Fibroblast of skin of right biceps (primary cell): ENCODE data around the gene PCBP3.

Source experiments
- DNase-seq: peaks from one replicate; pipeline ENCODE4 v3.0.0-alpha.2; 2013

The PCBP3 gene

DNA sequence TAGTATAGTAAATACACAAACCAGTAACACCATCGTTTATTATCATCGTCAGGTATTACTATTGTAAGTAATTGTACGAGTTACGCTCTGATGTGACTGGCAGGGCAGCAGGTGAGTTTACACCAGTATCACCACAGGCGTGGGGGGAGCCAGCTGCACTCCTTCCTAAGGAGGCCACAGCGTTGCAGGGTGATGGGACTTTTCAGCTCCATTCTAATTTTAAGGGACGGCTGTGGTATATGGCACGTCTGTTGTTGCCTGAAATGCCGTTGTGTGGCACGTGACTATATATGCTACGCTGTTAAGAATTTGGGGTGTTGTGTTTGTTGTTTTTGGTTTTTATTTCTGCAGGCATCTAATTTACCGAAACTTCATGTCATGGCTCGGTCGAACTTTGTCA, 173.3 kb downstream of the PCBP3 start:
- no peak for DNase-seq

DNA sequence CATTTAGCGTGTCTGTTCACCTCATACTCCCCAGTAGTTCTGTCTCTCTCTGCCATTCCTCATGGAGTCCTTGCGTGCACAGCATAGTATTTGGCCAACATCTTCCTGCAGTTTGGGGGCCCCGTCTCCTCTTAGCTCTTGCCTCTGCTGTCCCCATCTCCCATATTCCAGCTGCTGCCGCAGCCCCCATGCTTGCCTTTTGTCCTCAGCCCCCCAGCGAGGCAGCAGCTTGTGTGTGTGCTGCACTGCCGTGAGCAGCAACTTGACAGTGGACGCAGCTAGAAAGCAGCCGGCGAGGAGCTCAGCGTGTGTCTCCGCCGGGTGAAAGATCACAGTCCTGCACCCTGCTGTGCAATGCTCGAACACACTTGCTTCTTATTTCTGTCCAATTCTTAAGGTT, 173.8 kb downstream of the PCBP3 start:
- DNase-seq: no peak

DNA sequence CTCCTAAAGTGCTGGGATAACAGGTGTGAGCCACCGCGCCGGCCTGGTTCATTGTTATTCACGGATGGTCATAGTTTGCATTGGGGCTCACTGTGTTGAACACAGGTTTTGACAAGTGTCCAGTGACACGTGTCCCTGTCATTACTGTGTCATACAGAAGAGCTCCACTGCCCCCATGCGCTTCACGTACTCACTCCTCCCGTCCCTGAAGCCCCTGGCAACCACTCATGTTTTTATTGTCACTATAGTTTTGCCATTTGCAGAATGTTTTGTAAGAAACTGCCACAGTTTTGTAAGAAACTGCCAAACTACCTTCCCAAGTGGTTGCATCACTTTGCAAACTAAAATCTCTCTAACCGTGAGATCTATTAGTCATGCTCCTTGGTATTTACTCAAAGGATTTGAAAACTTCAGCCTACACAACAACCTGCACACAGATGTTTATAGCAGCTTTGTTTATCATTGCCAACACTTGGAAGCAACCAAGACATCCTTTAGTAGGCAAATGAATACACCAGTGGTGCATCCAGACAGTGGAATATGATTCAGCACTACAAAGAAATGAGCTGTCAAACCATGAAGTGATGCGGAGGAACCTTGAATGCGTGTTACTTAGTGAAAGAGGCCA, 174.9 kb downstream of the PCBP3 start:
- no peak for DNase-seq

DNA sequence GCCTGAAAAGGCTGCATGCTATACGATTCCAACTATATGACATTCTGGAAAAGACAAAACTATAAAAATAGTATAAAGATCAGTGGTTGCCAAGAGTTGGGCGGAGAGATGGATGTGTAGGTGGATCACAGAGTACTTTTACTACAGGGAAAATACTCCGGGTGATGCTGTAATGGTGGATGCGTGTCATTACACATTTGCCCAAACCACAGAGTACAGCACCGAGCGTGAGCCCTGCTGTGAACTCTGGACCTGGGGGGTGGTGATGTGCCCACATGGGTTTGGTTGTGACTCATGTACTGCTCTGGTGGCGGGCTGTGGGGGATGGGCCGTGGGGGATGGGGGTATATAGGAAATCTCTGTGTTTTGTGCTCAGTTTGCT, 175.4 kb downstream of the PCBP3 start:
- peak; percentile 91 for DNase-seq

DNA sequence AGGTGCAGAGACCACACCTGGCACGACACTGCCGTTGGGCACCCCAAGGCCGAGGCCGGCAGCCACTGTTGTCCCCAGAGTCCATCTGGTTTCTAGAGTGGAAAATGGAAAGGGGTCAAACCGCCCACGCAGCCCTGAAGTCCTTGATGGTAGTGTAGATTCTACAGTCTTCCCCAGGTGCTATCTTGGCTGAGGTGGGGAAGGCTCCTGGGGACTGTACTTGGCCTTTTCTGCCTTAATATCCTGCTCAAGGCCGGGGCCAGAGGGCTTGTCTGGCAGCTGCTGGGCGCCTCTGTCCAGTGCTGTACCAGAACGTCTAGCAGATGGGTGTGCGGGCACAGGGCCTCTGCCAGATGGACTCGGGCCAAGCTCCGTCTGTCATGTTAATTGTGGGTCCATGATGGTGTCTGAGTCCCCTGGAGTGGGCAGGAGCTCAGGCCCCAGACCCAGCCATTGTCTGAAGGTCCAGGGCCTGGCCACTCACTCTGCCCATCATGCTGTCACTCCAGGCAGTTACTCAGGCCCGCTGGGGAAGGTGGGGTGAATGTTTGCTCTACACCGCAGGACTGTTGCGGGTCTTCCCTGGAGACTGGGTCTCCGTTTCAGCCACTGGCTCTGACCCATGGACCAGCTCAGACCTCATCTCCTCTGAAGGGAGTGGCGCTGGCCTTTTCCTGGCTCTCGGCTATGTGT, 176.1 kb downstream of the PCBP3 start:
- no peak for DNase-seq

DNA sequence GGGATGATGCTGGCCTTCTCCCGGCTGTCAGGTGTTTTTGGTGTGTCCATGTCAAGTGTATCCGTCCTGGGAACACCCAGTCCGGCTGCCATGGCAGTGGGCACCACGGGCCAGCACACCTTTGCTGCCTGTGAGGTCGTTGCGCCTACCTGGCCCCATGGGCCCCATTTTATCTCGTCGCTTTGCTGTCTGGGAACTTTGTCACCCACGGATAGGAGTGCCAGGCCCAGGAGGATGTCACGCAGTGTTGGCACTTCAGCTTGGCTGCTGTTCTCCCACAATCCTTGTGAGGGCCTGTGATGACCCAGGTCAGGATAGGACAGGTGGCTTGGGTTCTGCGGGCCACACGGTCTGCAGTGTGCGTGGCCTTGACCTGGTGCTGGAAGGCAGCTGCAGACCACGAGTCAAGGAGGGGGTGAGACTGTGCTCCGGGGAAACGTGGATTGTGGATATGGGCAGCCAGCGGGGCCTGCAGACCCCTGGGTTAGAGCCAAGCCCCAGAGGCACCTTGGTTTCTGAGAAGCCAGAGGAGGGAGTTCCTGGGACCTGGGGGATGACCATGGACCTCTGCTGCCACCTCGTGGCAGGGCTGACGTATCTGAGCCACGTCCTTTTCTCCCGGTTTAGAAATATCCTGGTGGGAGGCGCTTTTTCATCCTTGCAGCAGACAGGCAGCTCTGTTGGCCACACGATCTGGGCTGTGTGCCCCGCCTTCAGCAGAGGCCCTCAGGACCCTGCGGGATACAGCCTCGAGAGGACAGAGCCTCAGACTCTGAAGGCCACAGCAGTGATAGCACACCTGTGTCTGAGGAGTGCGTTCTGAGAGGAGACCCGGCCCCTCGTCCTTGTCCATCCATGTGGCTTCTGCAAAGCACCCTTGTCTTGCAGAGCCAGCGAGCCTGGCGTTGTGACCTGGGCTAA, 176.9 kb downstream of the PCBP3 start:
- DNase-seq: peak; percentile 88

DNA sequence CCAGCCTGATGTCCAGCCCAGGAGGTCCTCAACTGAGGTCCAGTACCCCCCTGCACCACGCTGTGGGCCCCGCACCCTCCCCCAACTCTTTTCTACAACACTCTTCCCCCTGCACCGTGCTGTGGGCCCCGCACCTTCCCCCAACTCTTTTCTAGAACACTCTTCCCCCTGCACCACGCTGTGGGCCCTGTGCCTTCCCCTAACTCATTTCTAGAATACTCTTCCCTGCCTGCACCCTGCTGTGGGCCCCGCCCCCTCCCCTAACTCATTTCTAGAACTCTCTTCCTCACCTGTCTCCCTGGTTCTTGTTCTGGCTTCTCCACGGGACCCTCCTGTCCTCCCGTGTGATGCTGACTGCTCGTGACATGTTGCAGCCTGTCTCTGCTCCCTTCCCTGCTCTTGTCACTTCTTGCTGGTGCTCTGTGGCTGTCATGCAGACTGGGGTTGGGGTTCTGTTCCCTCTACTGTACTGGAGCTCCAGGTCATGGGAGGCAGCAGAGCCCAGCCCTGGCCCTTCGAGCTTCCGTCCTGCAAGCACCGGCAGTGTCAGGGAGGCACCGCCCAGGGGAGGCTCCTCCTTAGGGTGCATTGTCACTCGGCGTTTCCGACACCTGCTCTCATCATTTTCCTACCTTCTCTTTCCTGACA, 177.9 kb downstream of the PCBP3 start:
- no peak for DNase-seq

DNA sequence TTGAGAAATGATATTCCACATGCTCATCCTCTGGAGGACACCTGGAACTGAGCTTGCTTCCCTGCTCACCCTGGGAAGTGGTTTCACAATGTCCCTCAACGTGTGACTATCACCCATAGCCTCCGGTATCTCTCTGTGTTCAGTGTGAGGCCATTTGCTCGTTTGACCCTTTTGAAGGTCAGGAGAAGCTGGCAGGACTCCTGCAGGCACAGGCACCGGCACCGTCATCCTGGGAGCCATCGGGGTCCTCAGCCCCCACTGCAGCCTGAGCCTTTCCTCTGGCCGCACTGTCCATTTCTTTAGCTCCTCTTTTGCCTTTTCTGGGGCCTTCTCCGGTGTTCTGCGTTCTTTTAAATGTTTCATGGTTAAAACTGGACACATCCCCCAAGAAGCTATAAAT, 178.5 kb downstream of the PCBP3 start:
- DNase-seq: no peak

DNA sequence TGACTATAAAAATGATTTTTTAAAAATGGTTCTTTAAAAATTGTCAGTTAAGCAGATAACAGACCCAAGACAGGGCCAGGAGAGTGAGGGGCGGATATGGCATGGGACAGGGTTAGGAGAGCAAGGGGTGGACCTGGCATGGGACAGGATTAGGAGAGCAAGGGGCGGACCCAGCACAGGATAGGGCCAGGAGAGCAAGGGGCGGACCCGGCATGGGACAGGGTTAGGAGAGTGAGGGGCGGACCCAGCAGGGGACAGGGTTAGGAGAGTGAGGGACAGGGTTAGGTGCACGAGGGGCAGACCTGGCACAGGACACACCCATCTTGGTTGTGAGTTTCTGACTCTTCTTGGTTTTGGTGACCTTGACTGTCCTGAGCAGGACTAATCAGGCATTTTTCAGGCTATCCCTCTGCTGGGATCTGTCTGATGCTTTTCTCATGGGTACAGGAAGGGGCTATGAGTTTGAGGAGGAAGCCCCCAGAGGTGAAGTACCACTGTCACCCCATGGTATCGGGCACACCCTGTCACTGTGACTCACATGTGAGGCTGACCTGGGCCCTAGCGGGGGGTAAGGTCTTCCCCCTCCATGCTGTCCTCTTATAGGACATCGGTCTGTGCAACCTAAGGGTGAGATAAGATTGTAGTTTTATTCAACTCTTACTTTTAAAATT, 179.0 kb downstream of the PCBP3 start:
- DNase-seq: no peak

DNA sequence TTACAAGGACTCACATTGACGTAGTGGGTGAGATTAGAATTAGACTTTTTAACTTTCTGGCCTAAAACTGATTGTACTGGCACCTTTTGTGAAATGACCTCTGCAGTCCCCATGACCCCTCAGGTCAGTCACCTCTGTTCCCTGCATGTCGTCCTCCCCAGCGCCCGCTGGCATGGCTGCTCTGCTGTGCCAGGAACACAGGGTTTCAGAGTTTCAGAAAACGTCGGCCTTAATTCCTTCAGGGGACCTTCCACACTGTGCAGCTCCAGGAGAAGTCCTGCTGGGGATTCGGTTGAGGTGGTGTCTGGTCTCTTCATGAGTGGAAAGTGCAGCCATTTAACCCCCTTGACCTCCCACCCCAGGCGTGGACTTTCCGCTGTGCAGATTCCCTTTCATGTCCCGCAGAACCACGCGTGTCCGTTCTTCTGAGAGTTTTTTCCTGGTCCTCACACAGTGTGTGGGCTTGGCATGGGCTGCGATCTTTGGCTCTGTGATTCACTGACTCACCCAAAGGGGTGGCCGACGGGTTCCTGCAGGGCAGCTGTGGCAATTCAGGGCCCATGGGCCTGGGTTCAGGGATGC, 179.7 kb downstream of the PCBP3 start:
- no peak for DNase-seq

DNA sequence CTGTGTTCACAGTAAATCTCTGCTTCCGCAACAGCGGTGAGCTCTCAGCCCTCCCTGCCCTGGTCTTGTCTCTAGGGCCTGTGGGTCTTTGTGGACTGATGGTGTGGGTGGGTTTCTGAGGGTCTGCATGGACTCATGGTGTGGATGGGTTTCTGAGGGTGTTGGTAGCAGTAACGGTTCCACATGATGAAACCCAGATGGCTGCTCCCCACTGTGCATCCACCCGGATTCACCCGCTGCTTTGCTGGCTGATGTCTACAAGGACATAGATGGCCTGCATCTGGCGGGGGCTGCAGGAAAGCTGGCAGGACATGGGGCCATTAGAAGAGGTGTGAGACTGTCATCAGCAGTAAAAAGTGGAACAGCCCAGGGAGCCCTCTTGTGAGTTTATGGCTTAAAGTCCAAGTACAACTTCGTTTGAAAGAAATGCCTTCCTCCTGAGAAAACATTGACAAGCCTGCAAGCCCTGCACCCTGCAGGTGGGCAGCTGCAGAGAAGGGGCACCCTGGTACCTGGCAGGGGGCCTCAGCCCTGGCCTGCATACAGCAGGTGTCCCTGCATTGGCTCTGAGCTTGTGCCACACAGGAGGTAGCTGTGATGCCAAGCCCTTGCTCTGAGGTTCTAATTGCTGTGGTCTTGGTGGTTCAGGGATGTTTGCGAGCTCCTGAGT, 181.2 kb downstream of the PCBP3 start:
- no peak for DNase-seq

DNA sequence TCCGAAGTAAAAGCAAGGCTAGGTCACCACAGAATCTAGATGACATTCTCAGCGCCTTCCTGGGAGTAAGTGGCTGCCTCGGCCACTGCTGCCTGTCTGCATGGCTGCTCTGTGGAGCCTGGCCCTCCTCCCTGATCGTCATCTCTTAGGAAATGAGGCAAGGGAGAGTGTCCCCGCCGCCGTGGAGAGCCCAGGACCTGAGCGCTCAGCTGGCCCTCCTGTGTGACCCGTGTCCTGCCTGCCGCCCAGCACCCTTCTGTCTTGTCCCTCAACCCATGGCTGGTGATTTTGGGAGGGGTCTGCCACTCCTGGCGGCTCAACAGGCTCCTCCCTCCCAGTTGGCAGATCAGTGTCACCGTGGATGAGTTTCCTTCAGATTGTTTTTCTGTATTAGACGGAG, 181.7 kb downstream of the PCBP3 start:
- DNase-seq: no peak

DNA sequence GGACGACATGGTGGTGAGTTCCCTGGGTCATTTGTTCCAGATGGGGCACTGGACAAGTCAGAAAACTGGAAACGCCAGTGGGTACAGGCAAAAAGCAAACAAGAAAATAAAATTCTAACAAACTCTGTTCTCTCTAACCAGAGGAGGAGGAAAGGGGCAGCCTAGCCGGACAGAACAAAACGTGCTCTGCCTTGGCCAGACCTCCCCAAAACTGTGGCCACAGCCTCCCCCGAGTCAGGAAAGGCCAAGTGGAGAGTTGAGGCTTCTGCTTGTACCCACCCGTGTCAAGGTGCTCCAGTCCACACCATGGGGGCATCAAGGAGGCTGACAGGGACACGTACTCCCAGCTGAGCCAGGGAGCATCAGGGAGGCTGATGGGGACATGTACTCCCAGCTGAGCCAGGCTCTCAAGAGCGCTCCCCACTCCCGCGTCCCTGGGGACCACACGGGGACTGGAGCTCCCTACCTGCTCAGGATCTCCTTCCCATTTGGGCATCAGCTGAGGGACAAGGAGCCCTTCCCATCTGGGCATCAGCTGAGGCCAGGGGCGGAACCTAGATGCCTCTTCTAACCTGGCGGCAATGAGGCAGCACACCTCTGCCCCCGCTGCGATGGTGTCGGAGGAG, 183.3 kb downstream of the PCBP3 start:
- no peak for DNase-seq

DNA sequence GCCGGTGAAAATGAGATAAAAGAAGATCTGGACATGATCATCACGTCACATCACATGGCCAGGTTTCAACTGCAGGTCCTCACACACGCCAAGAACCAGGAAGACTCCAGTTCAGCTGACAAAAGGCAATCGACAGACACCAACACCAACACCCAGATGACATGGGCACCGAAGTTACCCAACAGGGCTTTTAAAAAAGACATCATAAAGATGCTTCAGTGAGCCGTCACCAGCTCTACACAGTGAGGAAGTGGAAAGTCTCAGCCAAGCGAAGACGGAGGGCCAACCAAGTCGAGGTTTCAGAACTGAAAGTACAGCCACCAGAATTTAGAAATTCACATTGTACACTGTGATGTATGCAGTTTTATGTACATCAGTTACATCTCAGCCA, 183.8 kb downstream of the PCBP3 start:
- DNase-seq: no peak

DNA sequence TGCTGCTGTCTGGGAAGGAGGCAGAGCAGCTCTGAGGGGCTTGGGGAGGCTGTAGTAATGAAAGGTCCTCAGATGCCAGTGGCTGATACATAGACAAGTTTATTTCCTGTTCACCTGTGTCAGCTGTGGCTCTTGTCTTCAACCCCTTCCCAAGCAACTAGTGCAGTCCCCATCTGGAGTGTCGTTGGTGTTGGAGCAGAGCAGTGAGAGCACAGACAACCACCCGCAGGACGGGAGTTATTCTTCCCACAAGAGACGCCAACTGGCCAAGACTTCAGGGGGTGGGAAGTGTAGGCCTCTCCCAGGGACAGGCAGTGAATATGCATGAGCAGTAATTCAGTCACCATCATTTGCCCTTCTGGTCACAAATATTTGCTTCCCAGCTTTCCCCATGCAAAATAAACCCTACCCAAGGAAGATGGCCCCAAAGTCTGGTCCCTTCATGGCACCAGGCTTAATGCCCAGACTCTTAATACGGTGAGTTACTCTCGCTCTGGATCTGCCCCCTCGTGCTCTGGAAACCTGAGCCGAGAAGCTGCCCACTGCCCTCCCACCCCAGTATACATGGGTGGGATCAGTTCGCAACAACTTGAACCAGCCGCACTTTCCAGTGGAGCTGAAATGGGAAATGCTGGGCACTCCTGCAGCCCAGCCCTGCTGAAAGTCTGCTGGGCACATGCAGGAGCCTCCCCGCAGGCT, 184.5 kb downstream of the PCBP3 start:
- DNase-seq: no peak

DNA sequence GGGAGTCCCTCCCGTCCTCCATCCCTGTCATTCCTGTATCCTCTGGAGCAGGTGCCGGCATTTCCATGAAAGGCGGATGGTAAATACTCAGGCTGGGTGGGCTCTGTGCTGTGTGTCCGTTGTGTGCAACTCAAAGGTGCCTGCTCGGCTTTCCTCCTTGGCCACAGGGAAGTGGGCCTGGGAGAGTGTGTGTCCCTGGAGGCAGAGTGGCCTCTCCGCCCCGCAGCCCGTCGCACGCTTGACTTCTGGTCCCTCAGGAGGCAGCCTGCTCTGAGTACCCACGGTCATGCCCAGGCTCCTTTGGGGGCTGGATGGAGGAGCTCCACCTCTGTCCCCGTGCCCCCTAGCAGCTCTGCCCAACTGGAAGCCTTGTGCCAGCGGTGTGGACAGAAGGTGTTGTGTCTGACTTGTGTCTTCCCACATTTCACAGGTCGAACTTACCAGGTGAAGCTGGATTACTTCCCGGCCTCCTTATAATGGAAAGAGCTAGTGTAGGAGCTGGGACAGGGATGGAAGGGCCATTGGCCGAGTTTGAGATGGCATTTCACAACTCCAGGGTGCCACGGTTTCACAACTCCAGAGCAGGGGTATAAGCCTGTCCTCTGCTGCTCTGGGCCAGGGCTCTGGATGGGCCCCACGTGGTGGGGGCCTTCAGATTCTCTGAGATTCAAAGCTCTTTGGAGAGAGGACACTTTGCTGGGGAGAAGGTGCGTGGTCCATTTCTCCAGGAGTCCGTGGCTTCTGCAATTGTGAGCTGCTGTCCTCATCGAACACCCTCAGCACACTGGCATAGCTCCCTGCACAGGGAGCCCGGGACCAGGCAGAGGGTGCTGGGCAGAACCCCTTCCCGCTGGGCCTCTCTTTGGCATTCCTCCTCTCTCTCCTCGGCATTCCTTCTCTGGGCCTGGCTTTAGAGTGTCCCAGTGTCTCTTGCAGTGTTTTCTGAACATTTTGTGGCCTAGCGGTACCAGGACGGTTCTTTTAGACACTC, 185.3 kb downstream of the PCBP3 start:
- no peak for DNase-seq

DNA sequence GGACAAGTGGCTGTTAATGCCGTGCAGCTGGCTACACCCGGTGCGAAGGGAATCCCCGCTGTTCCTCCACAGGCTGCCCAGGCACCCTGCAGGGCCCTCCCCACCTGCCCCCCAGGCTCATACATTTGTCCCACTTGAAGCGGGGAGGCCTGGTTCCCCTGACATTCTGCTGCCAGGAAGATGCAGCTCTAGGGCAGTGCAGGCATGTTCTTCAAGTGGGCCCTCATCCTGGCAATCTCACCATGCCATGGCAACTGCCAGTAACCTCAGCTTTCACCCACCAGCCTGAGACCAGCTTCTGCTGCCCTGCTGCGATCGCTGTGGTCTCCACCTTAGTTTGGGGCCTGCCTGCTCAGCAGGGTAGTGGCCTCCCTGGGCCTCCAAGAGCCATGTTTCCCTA, 186.1 kb downstream of the PCBP3 start:
- no peak for DNase-seq

DNA sequence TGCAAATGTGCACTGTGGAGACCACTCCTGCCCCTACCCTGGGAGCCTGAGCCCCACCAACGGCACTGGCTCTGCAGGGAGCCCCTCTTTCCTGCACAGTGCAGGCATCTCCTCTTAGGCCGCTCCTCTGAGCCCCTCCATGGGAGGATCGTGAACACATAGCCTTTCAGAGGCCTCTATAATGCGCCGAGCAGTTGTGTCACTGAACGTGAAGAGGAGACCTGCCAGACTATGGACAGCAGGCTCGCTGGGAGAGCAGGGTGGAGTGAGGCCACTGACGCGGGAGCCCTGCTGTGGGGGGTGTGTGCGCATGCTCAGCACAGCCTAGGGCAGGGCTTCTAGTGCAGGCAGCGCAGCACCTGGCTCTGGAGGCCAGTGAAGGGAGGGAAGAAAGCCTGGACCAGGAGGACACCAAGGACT, 186.7 kb downstream of the PCBP3 start:
- DNase-seq: no peak

DNA sequence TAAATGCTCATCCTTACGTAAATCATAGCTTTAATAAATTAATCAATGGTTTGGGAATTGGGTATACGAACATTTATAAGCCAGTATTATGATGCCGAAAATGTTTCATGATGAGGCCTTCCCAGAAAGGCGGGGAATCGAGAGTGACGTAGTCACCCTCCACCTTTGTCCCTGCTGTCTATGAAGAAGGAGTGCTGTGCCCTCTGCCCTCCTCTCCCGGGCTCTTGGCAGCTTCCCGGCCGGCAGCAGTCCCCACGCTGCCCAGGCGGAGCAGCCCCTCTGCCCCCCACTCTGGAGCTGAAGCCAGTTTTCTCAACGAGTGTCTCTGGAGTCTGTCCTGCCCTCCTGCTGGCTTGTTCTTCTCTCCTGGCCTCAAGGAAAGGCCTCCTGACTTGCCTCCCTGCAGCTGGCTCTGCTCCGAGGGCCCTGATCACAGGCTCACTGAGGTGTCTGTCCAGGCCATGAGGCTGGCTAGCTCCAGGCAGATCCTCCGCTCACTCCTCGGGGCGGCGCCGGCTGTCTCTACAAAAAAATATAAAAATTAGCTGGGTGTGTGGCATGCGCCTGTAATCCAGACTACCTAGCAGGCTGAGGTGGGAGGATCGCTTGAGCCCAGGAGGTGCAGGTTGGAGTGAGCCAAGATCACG, 187.3 kb downstream of the PCBP3 start:
- DNase-seq: no peak
